GM18873 (cell line): ENCODE results near the gene PDK2.

Source experiments
- ATAC-seq: cut with Tn5 transposase; IDR thresholded peaks from one replicate; pipeline ENCODE4 v1.9.1; 2021; ENCODE audit warnings: mild to moderate bottlenecking, moderate library complexity, moderate number of reproducible peaks; ENCODE audit not compliant: unreplicated experiment, low FRiP score

PDK2 gene

GRCh38 chr17:50113624-50114320, 18.6 kb downstream of the PDK2 start:
- ATAC-seq: no peak

DNA sequence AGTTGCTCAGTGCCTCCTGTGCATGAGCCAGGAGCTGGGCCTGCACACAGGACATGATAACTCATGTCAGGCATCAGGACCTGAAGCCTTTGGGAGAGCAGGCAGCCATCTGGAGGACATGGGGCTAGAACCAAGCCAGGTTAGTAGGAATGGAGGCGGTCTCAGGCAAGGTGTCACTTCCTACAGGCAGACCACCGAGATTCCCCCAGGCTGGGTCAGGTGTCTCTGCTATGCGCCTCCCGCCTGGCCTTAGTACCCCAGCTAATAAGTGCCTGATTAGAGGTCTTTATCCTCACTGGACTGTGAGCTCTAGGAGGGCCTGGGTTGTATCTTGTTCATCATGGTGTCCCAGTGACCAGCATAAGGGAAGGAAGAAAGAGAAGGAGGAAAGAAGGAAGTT, 19.2 kb downstream of the PDK2 start:
- no peak for ATAC-seq

DNA sequence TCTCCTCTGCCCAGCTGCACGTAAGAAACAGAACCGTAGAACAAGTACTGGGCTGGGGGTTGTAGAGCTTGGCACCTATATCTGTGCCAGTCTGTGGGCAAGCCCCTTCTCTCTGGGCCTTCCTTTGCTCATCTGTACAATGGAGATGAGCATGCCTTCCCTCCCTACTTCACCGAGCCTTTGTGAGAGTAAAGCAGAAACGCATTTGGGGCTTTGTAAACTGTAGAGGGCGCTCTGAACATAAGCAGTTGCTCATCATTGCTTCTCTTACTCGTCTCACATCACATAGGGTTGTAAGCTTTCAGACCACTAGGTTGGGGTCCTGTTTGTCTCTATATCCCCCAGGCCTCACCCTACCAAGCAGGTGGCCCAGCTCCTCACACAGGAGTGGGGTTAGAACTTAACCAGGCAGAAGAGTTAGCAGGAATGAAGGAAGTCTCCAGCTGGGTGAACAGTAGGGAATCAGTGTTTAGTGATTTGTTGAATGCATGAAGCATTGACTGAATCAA, 19.8 kb downstream of the PDK2 start:
- ATAC-seq: no peak

DNA sequence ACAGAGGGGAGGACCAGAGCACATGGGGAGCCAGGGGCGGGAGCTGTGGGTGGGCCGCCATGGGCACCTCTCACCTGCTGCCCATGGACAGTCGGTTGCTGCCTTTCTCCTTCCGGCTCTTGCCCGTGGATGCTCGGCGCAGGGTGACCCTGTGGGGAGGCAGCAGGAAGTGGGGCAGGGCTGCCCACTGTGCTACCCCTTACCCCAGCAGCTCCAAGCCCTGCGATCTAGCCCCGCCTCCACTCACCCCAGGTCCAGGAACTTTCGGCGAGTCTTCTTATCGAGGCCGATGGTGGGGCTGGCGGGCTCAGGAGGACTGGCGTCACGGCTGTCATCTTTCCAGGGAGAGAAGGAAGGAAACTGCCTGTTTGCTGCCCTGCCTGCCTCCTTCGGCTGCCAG, 20.6 kb downstream of the PDK2 start:
- no peak for ATAC-seq

DNA sequence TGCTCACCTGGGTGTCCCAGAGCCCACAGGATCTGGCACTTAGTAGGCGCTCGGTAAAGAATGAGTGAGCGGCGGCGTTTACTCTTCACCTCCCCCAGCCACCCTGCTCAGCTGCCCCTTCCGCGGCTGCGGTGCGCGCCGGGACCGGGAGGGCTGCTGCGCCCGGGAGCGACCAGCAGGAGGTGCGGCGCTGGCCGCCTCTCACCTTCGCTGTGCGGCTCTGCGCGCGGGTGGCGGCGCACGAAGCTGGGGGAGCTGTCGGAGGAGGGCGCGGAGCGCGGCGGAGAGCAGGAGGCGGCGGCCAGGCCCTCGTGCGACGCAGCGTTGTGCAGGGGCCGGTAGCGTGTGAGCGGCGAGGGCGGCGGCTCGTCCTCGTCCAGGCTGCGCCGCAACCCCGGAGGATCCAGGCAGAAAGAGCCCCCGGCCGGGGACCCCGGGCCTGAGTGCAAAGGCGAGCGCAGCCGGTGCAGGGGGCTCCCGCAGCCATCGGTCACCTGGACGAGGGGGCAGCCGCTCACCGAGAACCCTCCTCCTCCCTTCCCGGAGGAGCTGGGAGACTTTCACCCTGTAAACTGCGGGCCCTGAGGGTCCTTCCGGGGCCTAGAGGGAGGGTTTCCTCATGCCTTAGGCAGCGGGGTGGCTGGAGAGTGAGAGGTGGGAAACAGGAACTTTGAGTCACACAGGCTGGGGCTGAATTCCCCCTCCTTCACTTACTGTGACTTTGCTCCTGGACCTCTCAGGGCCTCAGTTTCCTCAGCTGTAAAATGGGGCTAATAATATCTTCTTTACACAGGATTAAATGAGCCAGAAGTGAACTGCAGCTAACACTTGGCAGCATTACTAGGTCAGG, 22.3 kb downstream of the PDK2 start:
- no peak for ATAC-seq

GRCh38 chr17:50118076-50118827, 23.1 kb downstream of the PDK2 start:
- no peak for ATAC-seq

- ATAC-seq: no peak
These were observed 23.7 kb downstream of the PDK2 start for GRCh38 chr17:50118828-50119218.

- ATAC-seq: no peak
These were observed 25.5 kb downstream of the PDK2 start for GRCh38 chr17:50120475-50121253.

- no peak for ATAC-seq
These were observed 27.8 kb downstream of the PDK2 start for GRCh38 chr17:50122945-50123344.

- no peak for ATAC-seq
These were observed 28.6 kb downstream of the PDK2 start for GRCh38 chr17:50123649-50124349.

- no peak for ATAC-seq
These were observed 30.4 kb downstream of the PDK2 start for GRCh38 chr17:50125420-50125997.

- ATAC-seq: no peak
These were observed 32.7 kb downstream of the PDK2 start for GRCh38 chr17:50127697-50128361.

DNA sequence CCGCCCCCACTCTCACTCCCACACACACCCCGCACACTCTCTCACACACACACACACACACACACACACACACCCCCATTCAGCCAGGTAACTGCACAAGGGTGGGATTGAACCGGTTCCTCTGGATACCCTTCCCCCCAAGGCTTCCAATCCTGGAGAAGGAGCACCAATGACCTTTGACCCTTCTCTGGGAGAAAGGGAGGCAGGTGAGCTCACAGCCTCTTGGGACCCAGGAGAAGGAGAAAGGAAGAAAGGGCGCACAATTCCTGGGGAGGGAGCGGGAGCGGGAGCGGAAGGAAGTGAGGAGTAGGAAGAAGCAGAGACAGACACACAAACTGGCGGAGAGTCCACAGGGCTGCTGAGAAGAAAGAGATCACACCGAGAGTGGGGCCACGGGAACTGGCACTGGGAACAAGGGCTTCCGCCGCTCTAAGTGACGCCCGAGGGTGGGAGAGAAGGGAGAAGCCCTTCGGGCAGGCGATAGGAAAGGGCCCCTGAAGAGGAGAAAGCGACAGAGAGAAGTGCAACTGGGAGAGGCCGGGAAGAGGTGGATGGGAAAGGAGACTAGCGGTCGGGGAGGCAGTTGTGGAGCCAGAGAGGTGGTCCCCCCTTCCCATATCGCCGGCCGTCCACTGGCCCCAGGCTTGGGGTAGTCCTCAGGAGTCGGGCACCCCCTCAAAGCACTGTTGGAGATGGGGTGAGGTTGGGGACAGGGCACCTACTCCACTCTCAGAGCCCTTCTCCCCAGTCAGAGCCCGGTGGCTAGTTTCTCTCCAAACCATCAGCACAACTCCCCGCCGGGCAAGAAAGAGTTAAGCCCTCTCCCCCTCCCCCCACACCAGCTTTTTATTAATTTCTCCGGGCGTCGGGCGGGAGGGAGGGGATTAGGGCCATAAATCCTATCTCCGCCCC, 33.5 kb downstream of the PDK2 start:
- no peak for ATAC-seq

DNA sequence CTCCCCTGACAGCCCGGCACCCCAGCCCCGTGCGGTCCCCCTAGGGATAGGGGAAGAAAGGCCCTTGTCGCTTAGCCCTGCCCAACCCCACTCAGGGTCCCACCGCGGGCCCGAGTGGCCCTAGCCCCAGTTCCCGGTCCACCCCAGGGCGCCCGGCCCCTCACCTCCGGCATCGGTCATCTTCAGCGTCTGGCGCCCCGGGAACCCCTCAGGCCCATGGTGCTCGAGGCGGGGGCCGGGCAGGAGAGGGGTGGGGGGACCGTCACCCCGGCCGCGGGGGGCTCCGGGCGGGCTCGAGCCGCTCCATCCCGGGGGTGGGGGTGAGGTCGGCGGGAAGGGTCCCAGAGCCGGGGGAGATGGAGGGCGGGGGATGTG, 34.2 kb downstream of the PDK2 start:
- ATAC-seq: no peak

DNA sequence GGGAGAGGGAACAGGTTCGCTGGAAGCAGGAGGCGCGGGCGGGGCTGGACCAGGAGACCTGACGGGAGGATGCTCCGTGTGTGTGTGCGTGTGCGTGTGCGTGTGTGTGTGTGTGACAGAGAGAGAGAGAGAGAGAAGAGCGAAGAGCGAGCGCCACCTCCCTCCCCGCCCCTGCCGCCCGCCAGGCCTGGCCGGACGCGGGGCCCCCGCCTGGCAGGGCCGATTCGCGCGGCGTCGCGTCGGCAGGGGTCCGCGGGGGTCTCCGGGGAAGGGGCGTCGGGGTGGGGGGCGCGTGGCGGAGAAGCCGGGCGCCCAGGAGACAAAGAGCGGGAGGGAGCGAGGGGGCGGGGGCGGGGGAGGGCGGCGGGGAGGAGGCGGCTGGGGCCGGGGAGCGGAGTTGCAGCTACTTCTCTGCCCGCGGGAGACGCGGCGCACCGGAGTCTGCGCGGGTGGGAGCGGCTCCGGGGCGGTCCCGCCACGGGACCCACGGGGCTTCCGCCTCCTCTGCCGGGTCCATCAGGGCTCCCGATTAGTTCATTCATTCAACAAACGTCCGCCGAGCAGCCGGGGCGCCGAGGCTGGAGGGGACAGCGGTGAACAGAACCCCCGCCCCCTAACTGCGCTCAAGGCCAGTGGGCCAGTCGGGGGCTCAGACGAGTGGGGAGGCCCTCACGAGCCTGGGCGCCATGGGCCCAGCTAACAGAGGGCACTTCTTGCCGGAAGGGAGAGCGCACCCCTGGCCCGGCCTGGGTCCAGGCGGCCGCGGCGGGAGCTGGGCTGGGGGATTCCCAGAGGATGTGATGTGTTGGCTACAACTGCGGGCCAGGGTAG, 34.8 kb downstream of the PDK2 start, which contains the start of gene SAMD14:
Gene SAMD14 (minus strand): TSS at position 433 of the 831 bp plus-strand sequence. CDS start 5,201 bp downstream, outside the sequence.
- ATAC-seq: no peak

DNA sequence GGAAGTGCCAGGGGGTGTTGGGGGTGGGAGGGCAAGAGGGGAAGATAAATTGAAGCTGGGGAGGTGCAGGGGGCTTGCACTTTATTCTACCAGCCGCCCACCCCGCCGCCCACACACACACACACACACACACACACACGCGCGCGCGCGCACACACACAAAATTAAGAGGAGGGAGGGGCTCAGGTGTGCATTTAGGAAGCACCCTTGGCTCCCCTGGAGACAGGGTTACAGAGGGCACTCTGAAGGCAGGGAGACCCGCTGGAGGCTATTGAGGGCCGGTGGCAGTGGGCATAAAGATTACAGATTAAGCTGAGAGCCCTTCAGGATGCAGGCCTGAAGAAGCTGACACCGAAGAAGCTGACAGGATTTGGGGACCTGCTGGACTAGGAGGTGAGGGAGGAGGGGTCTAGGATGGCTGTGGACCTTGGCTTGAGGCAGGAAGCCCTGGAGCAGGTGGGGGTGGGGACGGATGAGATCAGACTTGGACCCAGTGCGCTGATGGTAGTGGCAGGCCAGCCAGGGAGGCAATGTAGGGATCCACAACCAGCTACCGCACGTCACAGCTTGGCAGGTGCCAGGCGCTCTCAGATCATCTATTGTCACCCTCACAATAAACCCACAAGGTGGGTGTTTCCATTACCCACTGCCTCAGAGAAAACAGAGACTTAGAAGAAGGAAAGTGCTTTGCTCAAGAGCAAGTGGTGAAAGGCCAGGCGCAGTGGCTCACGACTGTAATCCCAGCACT, 35.6 kb downstream of the PDK2 start:
- ATAC-seq: no peak
